Mesenchymal stem cell (in vitro differentiated cells and primary cell): ENCODE results near the gene RADIL.

Source experiments
- DNase-seq: peaks from one replicate; pipeline ENCODE4 v3.0.0-alpha.2; 2013
- H2AFZ ChIP-seq: one replicate; pipeline ENCODE4 v1.6.1; 2013; ENCODE audit warnings: low read depth, mild to moderate bottlenecking, control low read depth, inconsistent platforms, low read length, moderate library complexity
- H2AK5ac ChIP-seq: 2 replicates; pipeline ENCODE4 v1.6.1; 2013; ENCODE audit warnings: low read length, moderate library complexity, mild to moderate bottlenecking, inconsistent platforms; ENCODE audit not compliant: severe bottlenecking
- H2BK120ac ChIP-seq: one replicate; pipeline ENCODE4 v1.6.1; 2013; ENCODE audit warnings: low read depth, mild to moderate bottlenecking, inconsistent platforms, low read length, moderate library complexity
- H2BK12ac ChIP-seq, 2 experiments: one replicate each; pipeline ENCODE4 v1.6.1; 2013; ENCODE audit warnings: inconsistent platforms in 2 of 2, low read length in 2 of 2, mild to moderate bottlenecking in 2 of 2, moderate library complexity in 2 of 2, control low read depth in 1 of 2
- H2BK15ac ChIP-seq: one replicate; pipeline ENCODE4 v1.6.1; 2013; ENCODE audit warnings: mild to moderate bottlenecking, low read depth, inconsistent platforms; ENCODE audit not compliant: poor library complexity, severe bottlenecking
- H2BK5ac ChIP-seq: 2 replicates; pipeline ENCODE4 v1.6.1; 2013; ENCODE audit warnings: low read depth, mild to moderate bottlenecking, low read length, control low read depth, inconsistent platforms; ENCODE audit not compliant: poor library complexity, severe bottlenecking
- H3K14ac ChIP-seq, 2 experiments: one replicate each; pipeline ENCODE4 v1.6.1; 2013; ENCODE audit warnings: inconsistent platforms in 2 of 2, low read length in 2 of 2, control low read depth in 1 of 2, mild to moderate bottlenecking in 1 of 2, moderate library complexity in 1 of 2
- H3K18ac ChIP-seq, 2 experiments: one replicate each; pipeline ENCODE4 v1.6.1; 2013; ENCODE audit warnings: inconsistent platforms in 2 of 2, low read length in 2 of 2, control low read depth in 1 of 2, low read depth in 1 of 2, mild to moderate bottlenecking in 1 of 2
- H3K23ac ChIP-seq, 2 experiments: one replicate each; pipeline ENCODE4 v1.6.1; 2013; ENCODE audit warnings: inconsistent platforms in 2 of 2, low read length in 2 of 2, mild to moderate bottlenecking in 2 of 2, moderate library complexity in 2 of 2, control low read depth in 1 of 2
- H3K27ac ChIP-seq: 2 replicates; pipeline ENCODE4 v1.5.1; 2013; ENCODE audit warnings: mild to moderate bottlenecking, moderate library complexity, low read length, control low read depth, inconsistent platforms; ENCODE audit not compliant: poor library complexity, severe bottlenecking
- H3K27me3 ChIP-seq, 2 experiments: 2 replicates each; pipeline versions ENCODE4 v1.6.1 to v1.7.0; 2013; ENCODE audit warnings: low read length in 2 of 2, mild to moderate bottlenecking in 2 of 2, moderate library complexity in 2 of 2, control low read depth in 1 of 2, inconsistent platforms in 1 of 2; ENCODE audit not compliant: control insufficient read depth in 1 of 2, insufficient read depth in 1 of 2
- H3K36me3 ChIP-seq, 2 experiments: 2 replicates each; pipeline versions ENCODE4 v1.6.1 to v1.7.0; 2013; ENCODE audit warnings: low read length in 2 of 2, control low read depth in 1 of 2, inconsistent platforms in 1 of 2, low read depth in 1 of 2, mild to moderate bottlenecking in 1 of 2; ENCODE audit not compliant: insufficient read depth in 2 of 2, control insufficient read depth in 1 of 2
- H3K4ac ChIP-seq, 2 experiments: one replicate each; pipeline ENCODE4 v1.6.1; 2013; ENCODE audit warnings: inconsistent platforms in 2 of 2, low read length in 2 of 2, mild to moderate bottlenecking in 2 of 2, moderate library complexity in 2 of 2, control low read depth in 1 of 2, low read depth in 1 of 2
- H3K4me1 ChIP-seq: 2 replicates; pipeline ENCODE4 v1.6.1; 2013; ENCODE audit warnings: low read depth, low read length, control low read depth; ENCODE audit not compliant: control insufficient read depth, insufficient read depth
- H3K4me2 ChIP-seq: 2 replicates; pipeline ENCODE4 v1.6.1; 2013; ENCODE audit warnings: low read length, mild to moderate bottlenecking, inconsistent platforms; ENCODE audit not compliant: poor library complexity, severe bottlenecking
- H3K4me3 ChIP-seq, 2 experiments: 2 replicates each; pipeline versions ENCODE4 v1.5.1 to v1.7.0; 2013; ENCODE audit warnings: low read length in 2 of 2, mild to moderate bottlenecking in 2 of 2, control low read depth in 1 of 2, low read depth in 1 of 2; ENCODE audit not compliant: insufficient read depth in 1 of 2
- H3K79me1 ChIP-seq: replicated peaks from 2 replicates; pipeline ENCODE4 v1.6.1; 2013; ENCODE audit warnings: mild to moderate bottlenecking, control low read depth, low read length, inconsistent platforms; ENCODE audit not compliant: poor library complexity, severe bottlenecking
- H3K9ac ChIP-seq: 2 replicates; pipeline ENCODE4 v1.7.0; 2013; ENCODE audit warnings: mild to moderate bottlenecking, low read length, moderate library complexity
- H3K9me3 ChIP-seq: 2 replicates; pipeline ENCODE4 v1.7.0; 2013; ENCODE audit warnings: mild to moderate bottlenecking, low read length; ENCODE audit not compliant: control insufficient read depth
- H4K8ac ChIP-seq: one replicate; pipeline ENCODE4 v1.6.1; 2013; ENCODE audit warnings: inconsistent platforms, mild to moderate bottlenecking, low read length, moderate library complexity
- H4K91ac ChIP-seq: one replicate; pipeline ENCODE4 v1.6.1; 2013; ENCODE audit warnings: mild to moderate bottlenecking, low read length, inconsistent platforms
- WGBS: methylation state at CpG from one replicate; pipeline ENCODE4 v1.1.7; 2013; ENCODE audit warnings: mixed read lengths; 5-methylcytosine and 5-hydroxymethylcytosine counted together

The RADIL gene

DNA sequence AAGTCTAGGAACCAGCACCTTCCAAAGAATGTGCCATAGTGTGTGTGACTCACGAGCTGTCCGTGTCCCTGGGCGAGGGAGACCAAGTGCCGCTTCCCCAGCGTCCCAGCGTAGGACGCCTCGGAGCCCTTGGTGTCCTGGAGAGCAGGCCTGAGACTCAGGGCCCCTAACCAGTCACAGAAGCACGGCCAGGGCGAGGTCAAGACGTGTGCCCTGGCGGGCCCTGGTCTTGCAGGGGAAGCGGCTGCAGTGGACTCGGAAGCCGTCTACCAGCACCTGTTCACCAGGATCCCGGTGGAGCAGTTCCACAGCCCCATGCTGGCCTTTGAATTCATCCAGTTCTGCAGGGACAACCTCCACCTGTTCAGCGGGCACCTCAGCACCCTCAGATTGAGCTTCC is 97.5 kb downstream of the RADIL start:
- H2BK120ac ChIP-seq: no peak overlapping the region
- no peak overlapping the region for H3K27ac ChIP-seq
- H3K4me1 ChIP-seq: peaks cover 3% of the 10 kb centered on the region
- no peak overlapping the region for H3K4me2 ChIP-seq
- 96% methylated on average over 17 of the region's 17 CpGs for WGBS
- H3K23ac ChIP-seq: no peak overlapping the region
- no peak overlapping the region for H2BK15ac ChIP-seq
- H3K9ac ChIP-seq: no peak overlapping the region
- H2AFZ ChIP-seq: no peak overlapping the region
- H3K79me1 ChIP-seq: peaks cover 54% of the 10 kb centered on the region
- H4K91ac ChIP-seq: no peak overlapping the region
- no peak overlapping the region for H3K18ac ChIP-seq
- H3K14ac ChIP-seq: no peak overlapping the region
- no peak overlapping the region for H2BK12ac ChIP-seq
- H3K27me3 ChIP-seq: no peaks in the 10 kb centered on the region
- no peak overlapping the region for H4K8ac ChIP-seq
- no peak overlapping the region for H3K4me3 ChIP-seq
- no peaks in the 10 kb centered on the region for H3K9me3 ChIP-seq
- no peak overlapping the region for H2BK5ac ChIP-seq
- DNase-seq: no peak
- peaks cover 86 to 100% of the 10 kb centered on the region in 2 experiments for H3K36me3 ChIP-seq
- H2AK5ac ChIP-seq: no peak overlapping the region
- H3K4ac ChIP-seq: no peak overlapping the region

DNA sequence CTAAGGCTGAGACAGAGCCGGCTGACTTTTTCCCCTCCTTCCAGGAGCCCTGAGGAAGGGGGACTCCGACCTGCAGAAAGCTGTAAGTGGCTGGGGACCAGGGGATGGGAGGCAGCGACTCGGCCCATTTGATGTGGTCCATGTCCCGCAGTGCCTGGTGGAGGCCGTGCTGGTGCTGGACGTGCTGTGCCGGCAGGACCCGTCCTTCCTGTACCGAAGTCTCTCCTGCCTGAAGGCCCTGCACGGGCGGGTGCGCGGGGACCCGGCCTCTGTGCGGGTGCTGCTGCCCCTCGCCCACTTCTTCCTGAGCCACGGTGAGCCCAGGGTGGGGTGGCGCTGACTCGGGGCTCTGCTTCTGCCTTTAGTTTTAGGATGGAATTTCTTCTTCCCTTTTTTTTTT is 98.1 kb downstream of the RADIL start:
- 98% methylated on average over 20 of the region's 20 CpGs for WGBS

DNA sequence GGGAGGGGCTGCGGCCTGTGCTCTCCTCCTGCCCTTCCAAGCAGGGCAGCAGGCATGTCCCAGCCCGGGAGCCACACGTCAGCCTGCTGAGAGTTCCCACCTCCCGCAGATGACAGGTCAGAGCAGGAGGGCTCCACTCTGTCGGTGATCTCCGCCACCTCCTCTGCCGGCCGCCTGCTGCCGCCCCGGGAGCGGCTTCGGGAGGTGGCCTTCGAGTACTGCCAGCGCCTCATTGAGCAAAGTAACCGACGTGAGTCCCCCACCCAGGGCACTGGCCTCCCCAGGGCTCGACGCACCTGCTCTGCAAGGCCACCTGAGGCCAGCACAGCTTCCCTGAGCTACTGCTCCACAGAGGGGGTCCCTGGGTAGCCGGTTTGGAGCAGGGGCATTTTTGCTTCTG is 98.7 kb downstream of the RADIL start:
- H2BK5ac ChIP-seq: no peak overlapping the region
- H4K8ac ChIP-seq: no peak overlapping the region
- 96% methylated on average over 19 of the region's 19 CpGs for WGBS
- no peak overlapping the region for H2BK12ac ChIP-seq
- H3K14ac ChIP-seq: no peak overlapping the region
- no peak for DNase-seq
- no peak overlapping the region for H2AFZ ChIP-seq
- no peak overlapping the region for H3K4me3 ChIP-seq
- H3K27me3 ChIP-seq: no peaks in the 10 kb centered on the region
- H3K4ac ChIP-seq: no peak overlapping the region
- H2BK120ac ChIP-seq: no peak overlapping the region
- no peak overlapping the region for H3K23ac ChIP-seq
- no peak overlapping the region for H3K18ac ChIP-seq
- H3K9me3 ChIP-seq: no peaks in the 10 kb centered on the region
- H3K4me1 ChIP-seq: peaks cover 3% of the 10 kb centered on the region
- no peak overlapping the region for H3K27ac ChIP-seq
- no peak overlapping the region for H4K91ac ChIP-seq
- H3K4me2 ChIP-seq: no peak overlapping the region
- H3K9ac ChIP-seq: no peak overlapping the region
- no peak overlapping the region for H2BK15ac ChIP-seq
- H3K36me3 ChIP-seq: peaks cover 84 to 94% of the 10 kb centered on the region in 2 experiments
- H2AK5ac ChIP-seq: no peak overlapping the region
- H3K79me1 ChIP-seq: peaks cover 60% of the 10 kb centered on the region

More for the DNA sequence above, 98.1 kb downstream of the RADIL start:
- Histone ChIP-seq H3K27ac (no peak overlapping the region), H3K9ac (no peak overlapping the region), H4K8ac (no peak overlapping the region), H3K14ac (no peak overlapping the region), H2AFZ (no peak overlapping the region), H3K23ac (no peak overlapping the region), H3K4me1 (peaks cover 3% of the 10 kb centered on the region), H3K27me3 (no peaks in the 10 kb centered on the region), H3K36me3 (peaks cover 84 to 98% of the 10 kb centered on the region in 2 experiments), H2BK120ac (no peak overlapping the region), H3K4me2 (no peak overlapping the region), H2BK12ac (no peak overlapping the region), H3K4ac (no peak overlapping the region), H3K18ac (no peak overlapping the region), H2BK15ac (no peak overlapping the region), H2AK5ac (no peak overlapping the region), H2BK5ac (no peak overlapping the region), H4K91ac (no peak overlapping the region), H3K9me3 (no peaks in the 10 kb centered on the region), H3K4me3 (no peak overlapping the region), H3K79me1 (peaks cover 58% of the 10 kb centered on the region)
- DNase-seq: no peak

DNA sequence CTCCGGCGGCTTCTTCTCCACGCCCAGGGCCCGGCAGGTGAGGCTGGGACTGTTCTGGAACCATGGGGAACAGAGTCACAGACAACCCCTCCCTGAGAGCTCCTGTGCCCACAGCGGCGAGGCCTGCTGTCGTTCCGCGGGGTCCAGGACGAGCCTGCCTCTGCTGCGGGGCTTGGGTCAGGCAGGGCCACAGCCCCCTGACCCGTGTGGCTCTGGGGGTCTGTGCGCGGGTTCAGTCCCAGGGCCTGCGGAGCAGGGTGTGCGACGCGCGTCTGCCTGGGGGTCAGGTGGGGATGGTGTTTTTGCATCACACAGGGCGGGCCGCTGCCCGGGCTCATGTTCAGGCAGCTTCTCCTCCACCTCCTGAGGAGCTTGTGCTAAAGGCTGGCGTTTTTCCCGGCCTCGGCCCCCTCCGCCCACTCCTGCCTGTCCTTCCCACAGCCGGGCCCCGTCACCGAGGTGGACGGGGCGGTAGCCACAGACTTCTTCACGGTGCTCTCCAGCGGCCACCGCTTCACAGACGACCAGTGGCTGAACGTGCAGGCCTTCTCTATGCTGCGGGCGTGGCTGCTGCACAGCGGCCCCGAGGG is 99.7 kb downstream of the RADIL start:
- H3K23ac ChIP-seq: no peak overlapping the region
- no peak overlapping the region for H3K9ac ChIP-seq
- no peak overlapping the region for H2BK5ac ChIP-seq
- no peak for DNase-seq
- 97% methylated on average over 35 of the region's 40 CpGs for WGBS
- no peaks in the 10 kb centered on the region for H3K9me3 ChIP-seq
- H3K4ac ChIP-seq: no peak overlapping the region
- H4K91ac ChIP-seq: no peak overlapping the region
- no peak overlapping the region for H3K4me2 ChIP-seq
- no peak overlapping the region for H3K18ac ChIP-seq
- no peak overlapping the region for H4K8ac ChIP-seq
- H3K4me3 ChIP-seq: no peak overlapping the region
- H2AK5ac ChIP-seq: no peak overlapping the region
- H3K27me3 ChIP-seq: no peaks in the 10 kb centered on the region
- H3K36me3 ChIP-seq: peaks cover 85% of the 10 kb centered on the region in 2 experiments
- no peak overlapping the region for H2BK120ac ChIP-seq
- H3K27ac ChIP-seq: no peak overlapping the region
- H3K79me1 ChIP-seq: peaks cover 58% of the 10 kb centered on the region
- H3K4me1 ChIP-seq: peaks cover 3% of the 10 kb centered on the region
- H3K14ac ChIP-seq: no peak overlapping the region
- no peak overlapping the region for H2BK12ac ChIP-seq
- H2AFZ ChIP-seq: no peak overlapping the region
- H2BK15ac ChIP-seq: no peak overlapping the region
